ENCODE results near the gene CAV3.
"Not testable (repeated sequence)": the region's sequence is repeated elsewhere in the genome, so short reads cannot be mapped to it uniquely, and the experiment has no call there.

CAV3 gene

DNA sequence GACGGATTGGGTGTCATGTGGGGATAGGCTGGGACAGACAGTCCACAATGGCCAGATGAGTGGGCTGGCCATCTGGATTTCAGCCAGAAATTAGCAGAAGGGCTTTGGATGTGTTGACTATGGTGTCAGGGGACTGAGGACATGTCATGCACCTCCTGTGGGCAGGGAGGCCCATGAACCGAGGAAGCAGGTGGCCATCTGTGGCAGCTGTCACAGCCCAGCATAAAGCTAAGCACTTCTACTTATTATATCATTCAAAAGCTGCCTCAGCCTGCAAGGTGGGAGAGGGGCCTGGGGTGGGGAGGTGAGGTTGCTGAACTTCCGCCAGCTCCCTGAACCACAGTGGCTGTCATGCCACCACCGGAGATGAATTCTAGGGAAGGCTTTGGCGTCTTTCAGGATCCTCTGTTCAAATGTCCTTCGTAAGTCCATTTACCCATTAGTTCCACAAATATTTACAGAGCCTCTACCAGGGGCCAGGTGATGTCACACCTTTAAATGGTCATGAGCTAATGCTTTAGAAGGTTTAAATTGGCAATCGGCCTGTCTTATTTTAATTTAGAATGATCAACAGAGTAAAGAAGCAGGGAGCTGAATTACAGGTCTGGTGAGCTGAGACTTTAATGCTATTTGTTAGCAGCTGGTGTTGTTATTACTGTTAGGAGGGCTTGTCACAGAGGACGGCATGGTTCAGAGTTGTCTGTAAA is 23.6 kb upstream of the CAV3 start:
- Histone ChIP-seq H3K4me3 (ENCODE audit: severe bottlenecking) (no peak overlapping the region), H3K9me3 (ENCODE audit: severe bottlenecking) (no peaks in the 10 kb centered on the region), H3K27ac (ENCODE audit: poor library complexity, severe bottlenecking) (no peak overlapping the region), H3K27me3 (ENCODE audit: insufficient read depth, poor library complexity, severe bottlenecking) (no peaks in the 10 kb centered on the region), H3K4me1 (ENCODE audit: insufficient read depth, poor library complexity, severe bottlenecking) (peaks cover 6% of the 10 kb centered on the region), H3K36me3 (ENCODE audit: low read depth) (no peaks in the 10 kb centered on the region)
- TF ChIP-seq, protein P1, sequence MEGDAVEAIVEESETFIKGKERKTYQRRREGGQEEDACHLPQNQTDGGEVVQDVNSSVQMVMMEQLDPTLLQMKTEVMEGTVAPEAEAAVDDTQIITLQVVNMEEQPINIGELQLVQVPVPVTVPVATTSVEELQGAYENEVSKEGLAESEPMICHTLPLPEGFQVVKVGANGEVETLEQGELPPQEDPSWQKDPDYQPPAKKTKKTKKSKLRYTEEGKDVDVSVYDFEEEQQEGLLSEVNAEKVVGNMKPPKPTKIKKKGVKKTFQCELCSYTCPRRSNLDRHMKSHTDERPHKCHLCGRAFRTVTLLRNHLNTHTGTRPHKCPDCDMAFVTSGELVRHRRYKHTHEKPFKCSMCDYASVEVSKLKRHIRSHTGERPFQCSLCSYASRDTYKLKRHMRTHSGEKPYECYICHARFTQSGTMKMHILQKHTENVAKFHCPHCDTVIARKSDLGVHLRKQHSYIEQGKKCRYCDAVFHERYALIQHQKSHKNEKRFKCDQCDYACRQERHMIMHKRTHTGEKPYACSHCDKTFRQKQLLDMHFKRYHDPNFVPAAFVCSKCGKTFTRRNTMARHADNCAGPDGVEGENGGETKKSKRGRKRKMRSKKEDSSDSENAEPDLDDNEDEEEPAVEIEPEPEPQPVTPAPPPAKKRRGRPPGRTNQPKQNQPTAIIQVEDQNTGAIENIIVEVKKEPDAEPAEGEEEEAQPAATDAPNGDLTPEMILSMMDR (IDR thresholded peaks at IDR 0.05; ENCODE audit: poor library complexity, severe bottlenecking), result no peak
- DNase-seq (ENCODE audit: low spot score) (no peak), ATAC-seq (ENCODE audit: low read depth) (no peak)

DNA sequence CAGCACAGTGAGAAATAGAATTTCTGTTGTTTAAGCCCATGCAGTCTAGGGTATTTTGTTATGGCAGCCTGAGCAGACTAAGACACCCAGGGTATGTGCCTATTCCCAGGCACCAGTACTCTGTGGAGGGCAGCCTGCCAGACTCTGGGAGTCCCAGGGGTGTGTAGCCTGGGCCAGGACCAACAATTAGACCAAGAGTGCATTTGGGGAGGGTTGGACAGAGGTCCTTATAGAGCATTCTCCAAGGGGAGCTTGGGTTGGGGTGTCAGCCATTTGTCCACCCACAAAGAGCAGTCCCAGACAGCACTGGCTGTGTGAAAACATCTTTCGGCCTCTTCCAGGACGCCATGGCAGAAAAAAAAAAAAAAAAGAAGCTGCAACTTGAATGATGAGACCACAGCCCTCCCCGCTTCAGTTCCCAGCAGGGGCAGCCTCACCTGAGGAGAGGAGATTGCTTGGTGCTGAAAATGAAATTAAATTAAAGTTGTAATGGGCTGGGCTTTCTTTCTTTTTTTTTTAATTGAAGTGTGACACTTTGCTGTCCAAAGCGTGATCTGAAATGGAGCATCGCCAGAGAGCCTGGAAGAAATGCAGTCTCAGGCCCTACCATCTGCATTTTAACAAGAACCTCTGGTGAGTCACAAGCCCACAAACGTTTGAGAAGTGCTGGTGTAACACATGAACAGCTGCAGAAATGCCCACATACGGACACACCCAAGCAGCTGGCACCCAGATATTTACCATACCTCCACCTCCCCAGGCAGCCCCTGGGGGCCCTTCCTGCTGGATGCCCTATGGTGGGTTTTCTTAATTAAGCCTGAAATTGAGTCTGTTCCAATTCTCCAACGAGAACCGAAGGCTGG is 21.3 kb upstream of the CAV3 start:
- DNase-seq (ENCODE audit: low spot score), result no peak
- Histone ChIP-seq H3K36me3 (ENCODE audit: low read depth) (no peaks in the 10 kb centered on the region), H3K4me1 (ENCODE audit: insufficient read depth, poor library complexity, severe bottlenecking) (peaks cover 9% of the 10 kb centered on the region), H3K4me3 (ENCODE audit: severe bottlenecking) (no peak overlapping the region), H3K9me3 (ENCODE audit: severe bottlenecking) (no peaks in the 10 kb centered on the region), H3K27ac (ENCODE audit: poor library complexity, severe bottlenecking) (no peak overlapping the region), H3K27me3 (ENCODE audit: insufficient read depth, poor library complexity, severe bottlenecking) (no peaks in the 10 kb centered on the region)
- TF ChIP-seq, protein P1 (IDR thresholded peaks at IDR 0.05; ENCODE audit: poor library complexity, severe bottlenecking), result no peak
- ATAC-seq (ENCODE audit: low read depth), result peak; percentile 64

DNA sequence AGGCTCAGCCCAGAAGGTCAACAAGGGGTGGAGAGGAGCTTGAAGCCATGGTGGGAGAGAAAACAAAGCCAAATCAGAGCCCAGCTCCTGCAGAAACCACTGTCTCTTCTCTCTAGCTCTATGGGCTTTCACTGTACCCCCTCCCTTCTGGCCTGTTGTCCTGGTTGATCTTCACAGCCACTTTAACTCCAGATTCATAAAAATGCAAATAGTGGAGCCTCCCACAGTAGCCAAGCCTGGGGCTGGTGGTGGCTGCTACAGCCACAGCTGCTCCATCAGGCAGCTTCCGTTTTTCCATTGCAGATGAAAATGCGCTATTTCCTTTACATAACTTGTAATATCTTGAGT is 20.7 kb upstream of the CAV3 start:
- H3K4me1 ChIP-seq (ENCODE audit: insufficient read depth, poor library complexity, severe bottlenecking), result peaks cover 9% of the 10 kb centered on the region
- peak; percentile 18; the same call in 2 of the 3 replicates for ATAC-seq (ENCODE audit: low read depth)
- no peaks in the 10 kb centered on the region for H3K27me3 ChIP-seq (ENCODE audit: insufficient read depth, poor library complexity, severe bottlenecking)
- H3K9me3 ChIP-seq (ENCODE audit: severe bottlenecking), result no peaks in the 10 kb centered on the region
- no peak for DNase-seq (ENCODE audit: low spot score)
- H3K36me3 ChIP-seq (ENCODE audit: low read depth), result no peaks in the 10 kb centered on the region
- TF ChIP-seq, protein P1 (IDR thresholded peaks at IDR 0.05; ENCODE audit: poor library complexity, severe bottlenecking), result no peak
- no peak overlapping the region for H3K4me3 ChIP-seq (ENCODE audit: severe bottlenecking)
- H3K27ac ChIP-seq (ENCODE audit: poor library complexity, severe bottlenecking), result no peak overlapping the region

DNA sequence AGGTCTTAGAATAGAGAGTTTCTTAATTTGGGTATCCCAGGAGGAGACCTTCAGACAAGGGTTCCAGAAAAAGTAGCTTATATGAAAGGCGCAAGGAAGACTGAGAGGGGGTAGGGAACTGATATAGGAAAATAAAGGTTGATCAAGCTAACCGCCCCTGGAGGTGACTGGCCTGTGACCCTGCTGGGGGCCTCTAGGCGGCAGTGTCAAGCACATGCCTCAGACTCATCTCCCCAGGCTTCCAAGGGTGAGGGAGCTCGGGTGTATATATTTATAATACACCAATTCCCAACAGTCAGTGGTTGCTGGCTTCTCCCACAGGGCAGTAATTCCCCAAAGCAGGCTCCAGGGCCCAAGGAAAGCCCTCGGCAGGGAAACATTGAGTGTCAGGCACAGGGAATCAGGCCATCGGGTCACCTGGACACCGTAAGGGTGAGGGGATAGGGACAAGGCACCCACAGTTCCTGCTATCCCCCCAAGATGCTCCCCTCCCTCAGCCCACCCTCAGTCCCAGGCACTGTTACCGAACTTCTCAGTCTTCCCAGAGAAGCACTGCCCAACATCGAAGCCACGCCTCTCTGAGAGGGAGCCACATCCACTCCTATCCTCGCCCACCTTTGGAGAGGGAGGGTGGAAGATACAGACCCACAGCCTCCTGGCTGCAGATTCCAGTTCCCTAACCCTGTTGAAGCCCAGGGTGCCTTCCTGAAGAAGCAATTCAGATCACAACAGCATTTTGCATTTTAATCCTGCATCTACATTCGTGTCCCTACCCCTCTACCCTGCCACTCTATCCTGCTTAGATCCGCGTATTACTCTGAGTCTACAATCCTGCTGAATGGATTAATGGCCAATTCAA is 19.5 kb upstream of the CAV3 start:
- Histone ChIP-seq H3K36me3 (ENCODE audit: low read depth) (no peaks in the 10 kb centered on the region), H3K27ac (ENCODE audit: poor library complexity, severe bottlenecking) (no peak overlapping the region), H3K4me3 (ENCODE audit: severe bottlenecking) (no peak overlapping the region), H3K4me1 (ENCODE audit: insufficient read depth, poor library complexity, severe bottlenecking) (peaks cover 9% of the 10 kb centered on the region), H3K27me3 (ENCODE audit: insufficient read depth, poor library complexity, severe bottlenecking) (no peaks in the 10 kb centered on the region), H3K9me3 (ENCODE audit: severe bottlenecking) (no peaks in the 10 kb centered on the region)
- DNase-seq (ENCODE audit: low spot score), result no peak
- no peak for ATAC-seq (ENCODE audit: low read depth)
- TF ChIP-seq, protein P1 (IDR thresholded peaks at IDR 0.05; ENCODE audit: poor library complexity, severe bottlenecking), result peak; percentile 37

DNA sequence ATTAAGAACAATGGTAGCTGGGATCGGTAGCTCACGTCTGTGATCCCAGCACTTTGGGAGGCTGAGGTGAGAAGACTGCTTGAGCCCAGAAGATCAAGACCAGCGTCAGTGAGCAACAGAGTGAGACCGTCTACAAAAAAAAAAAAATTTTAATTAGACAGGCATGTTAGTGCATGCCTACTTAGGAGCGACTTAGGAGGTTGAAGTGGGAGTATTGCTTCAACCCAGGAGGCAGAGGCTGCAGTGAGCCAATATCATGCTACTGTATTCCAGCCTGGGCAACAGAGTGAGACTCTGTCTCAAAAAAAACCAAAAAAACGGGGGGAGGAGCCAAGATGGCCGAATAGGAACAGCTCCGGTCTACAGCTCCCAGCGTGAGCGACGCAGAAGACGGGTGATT is 17.8 kb upstream of the CAV3 start:
- not testable (repeated sequence) for H3K27me3 ChIP-seq (ENCODE audit: insufficient read depth, poor library complexity, severe bottlenecking); H3K36me3 ChIP-seq (ENCODE audit: low read depth); DNase-seq (ENCODE audit: low spot score); H3K9me3 ChIP-seq (ENCODE audit: severe bottlenecking); H3K4me3 ChIP-seq (ENCODE audit: severe bottlenecking); H3K4me1 ChIP-seq (ENCODE audit: insufficient read depth, poor library complexity, severe bottlenecking); H3K27ac ChIP-seq (ENCODE audit: poor library complexity, severe bottlenecking)
- ATAC-seq (ENCODE audit: low read depth), result peak; percentile 53
